ENCODE results near the gene SUSD4. TPM values are rescaled to one million over a fixed set of nuclear protein-coding genes. Genes with fewer than 3 reads are reported as not detected.

Gene SUSD4
- total and polyA plus RNA-seq, 10 of the 15 experiments (the other 5 are each of a cell fraction or from before 2014, with no cell fraction given): 0.13 to 1.1 (median 0.26) TPM; not detected in 3

- H3K79me2 ChIP-seq (ENCODE audit: control insufficient read depth, insufficient read depth, low read length): no peaks in the 10 kb centered on the region
- ATAC-seq (no peak), FAIRE-seq (no peak), DNase-seq (ENCODE audit: low read depth, low spot score) (no peak)
- H3K4me1 ChIP-seq (ENCODE audit: control insufficient read depth, insufficient read depth, low read length): no peaks in the 10 kb centered on the region
- SMC1A ChIA-PET (ENCODE audit: uncharacterized antibody, unreplicated experiment): no interaction called here
- no peak overlapping the region for H3K4me2 ChIP-seq (ENCODE audit: control insufficient read depth, insufficient read depth)
- H3K27me3 ChIP-seq (replicated peaks in 1 of 2; ENCODE audit: control insufficient read depth in 2 of 2, insufficient read depth in 2 of 2, low read length in 1 of 2): no peaks in the 10 kb centered on the region
- BruUV-seq (replicated peaks): no TSS peak
- H3K27ac ChIP-seq (ENCODE audit: control insufficient read depth, insufficient read depth): no peak overlapping the region
- no peaks in the 10 kb centered on the region for H3K36me3 ChIP-seq (ENCODE audit: control insufficient read depth in 2 of 2, insufficient read depth in 2 of 2, low read length in 1 of 2)
- in situ Hi-C loops (cut with MboI) (no loop called here), intact Hi-C loops (cut with micrococcal nuclease; ENCODE audit: unreplicated experiment) (no loop called here)
- H3K9ac ChIP-seq (ENCODE audit: control insufficient read depth, insufficient read depth, low read length): no peak overlapping the region
- TF ChIP-seq ZBTB11 (CRISPR knock-in tag; IDR thresholded peaks at IDR 0.05) (no peak), CREB1 (IDR thresholded peaks at IDR 0.05; ENCODE audit: low read depth) (no peak), MYB (IDR thresholded peaks at IDR 0.05; ENCODE audit: borderline replicate concordance, low read depth, low read length) (no peak), USF1 (IDR thresholded peaks at IDR 0.05; ENCODE audit: borderline replicate concordance, extremely low read length, insufficient read depth, low read depth, low read length) (no peak), NBN (IDR thresholded peaks at IDR 0.05) (no peak), EGR1 (IDR thresholded peaks at IDR 0.05; ENCODE audit: borderline replicate concordance in 1 of 2, low read depth in 2 of 2, low read length in 2 of 2) (no peak), REST (IDR thresholded peaks at IDR 0.05; ENCODE audit: low read depth, low read length) (no peak), CHD1 (IDR thresholded peaks at IDR 0.05; ENCODE audit: low read depth, low read length) (no peak), TCF12 (IDR thresholded peaks at IDR 0.05; ENCODE audit: low read depth, low read length) (no peak), RAD21 (IDR thresholded peaks at IDR 0.05; ENCODE audit: insufficient read depth, low read depth, low read length) (no peak), POLR2AphosphoS5 (IDR thresholded peaks at IDR 0.05; ENCODE audit: low read length) (no peak), NFIC (IDR thresholded peaks at IDR 0.05; ENCODE audit: low read depth, low read length) (no peak), SKIL (IDR thresholded peaks at IDR 0.05; ENCODE audit: low read depth, poor library complexity, severe bottlenecking) (no peak), SMAD1 (IDR thresholded peaks at IDR 0.05; ENCODE audit: low read depth, partially characterized antibody) (no peak)
- H2AFZ ChIP-seq (ENCODE audit: control insufficient read depth, low read depth, low read length): no peak overlapping the region
- POLR2A ChIA-PET: no interaction called here
- no peaks in the 10 kb centered on the region for H4K20me1 ChIP-seq (ENCODE audit: control insufficient read depth, insufficient read depth)
- CTCF ChIA-PET: no interaction called here
- no peak overlapping the region for H3K4me3 ChIP-seq
- RAD21 ChIA-PET (ENCODE audit: unreplicated experiment): no interaction called here
- H3K9me3 ChIP-seq (replicated peaks; ENCODE audit: control insufficient read depth, insufficient read depth, low read length): no peaks in the 10 kb centered on the region; the same call in 2 of the 3 replicates
Measured at GRCh38 chr1:223313415-223313754, 50.6 kb downstream of the SUSD4 start.

Data from GM12878 (cell line).